ENCODE results near the gene OCA2.

OCA2 gene

DNA sequence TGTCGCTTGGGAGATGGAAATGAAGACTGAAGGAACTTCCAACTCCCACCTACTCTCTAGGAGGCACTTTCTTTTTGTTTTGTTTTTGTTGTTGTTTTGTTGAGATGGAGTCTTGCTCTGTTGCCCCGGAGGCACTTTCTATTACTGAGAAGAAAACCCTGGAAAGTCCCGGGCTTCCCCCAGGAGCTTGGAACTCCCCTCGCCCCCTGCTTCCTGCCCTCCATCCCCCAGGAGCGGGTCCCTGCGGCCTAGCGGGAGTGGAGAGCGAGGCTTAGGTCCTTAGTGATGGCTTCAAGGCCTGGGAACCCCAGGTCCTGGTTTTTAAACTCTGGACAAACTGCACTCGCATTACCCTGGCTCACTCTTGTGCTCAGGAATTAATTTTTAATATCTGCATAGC is 195.7 kb downstream of the OCA2 start:
- TF ChIP-seq TAF1 (IDR thresholded peaks at IDR 0.05; ENCODE audit: low read depth) (no peak), RAD21 (IDR thresholded peaks at IDR 0.05; ENCODE audit: low read depth) (no peak), CEBPB (IDR thresholded peaks at IDR 0.05) (no peak), EGR1 (IDR thresholded peaks at IDR 0.05) (no peak), USF1 (IDR thresholded peaks at IDR 0.05) (no peak)
- TF ChIP-seq, protein P1, sequence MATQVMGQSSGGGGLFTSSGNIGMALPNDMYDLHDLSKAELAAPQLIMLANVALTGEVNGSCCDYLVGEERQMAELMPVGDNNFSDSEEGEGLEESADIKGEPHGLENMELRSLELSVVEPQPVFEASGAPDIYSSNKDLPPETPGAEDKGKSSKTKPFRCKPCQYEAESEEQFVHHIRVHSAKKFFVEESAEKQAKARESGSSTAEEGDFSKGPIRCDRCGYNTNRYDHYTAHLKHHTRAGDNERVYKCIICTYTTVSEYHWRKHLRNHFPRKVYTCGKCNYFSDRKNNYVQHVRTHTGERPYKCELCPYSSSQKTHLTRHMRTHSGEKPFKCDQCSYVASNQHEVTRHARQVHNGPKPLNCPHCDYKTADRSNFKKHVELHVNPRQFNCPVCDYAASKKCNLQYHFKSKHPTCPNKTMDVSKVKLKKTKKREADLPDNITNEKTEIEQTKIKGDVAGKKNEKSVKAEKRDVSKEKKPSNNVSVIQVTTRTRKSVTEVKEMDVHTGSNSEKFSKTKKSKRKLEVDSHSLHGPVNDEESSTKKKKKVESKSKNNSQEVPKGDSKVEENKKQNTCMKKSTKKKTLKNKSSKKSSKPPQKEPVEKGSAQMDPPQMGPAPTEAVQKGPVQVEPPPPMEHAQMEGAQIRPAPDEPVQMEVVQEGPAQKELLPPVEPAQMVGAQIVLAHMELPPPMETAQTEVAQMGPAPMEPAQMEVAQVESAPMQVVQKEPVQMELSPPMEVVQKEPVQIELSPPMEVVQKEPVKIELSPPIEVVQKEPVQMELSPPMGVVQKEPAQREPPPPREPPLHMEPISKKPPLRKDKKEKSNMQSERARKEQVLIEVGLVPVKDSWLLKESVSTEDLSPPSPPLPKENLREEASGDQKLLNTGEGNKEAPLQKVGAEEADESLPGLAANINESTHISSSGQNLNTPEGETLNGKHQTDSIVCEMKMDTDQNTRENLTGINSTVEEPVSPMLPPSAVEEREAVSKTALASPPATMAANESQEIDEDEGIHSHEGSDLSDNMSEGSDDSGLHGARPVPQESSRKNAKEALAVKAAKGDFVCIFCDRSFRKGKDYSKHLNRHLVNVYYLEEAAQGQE (IDR thresholded peaks at IDR 0.05; ENCODE audit: low read depth), result no peak

- TF ChIP-seq USF1 (IDR thresholded peaks at IDR 0.05), result no peak
- TF ChIP-seq, protein P1 (IDR thresholded peaks at IDR 0.05; ENCODE audit: low read depth), result no peak
Measured at GRCh38 chr15:27902680-27903385, 196.3 kb downstream of the OCA2 start.

DNA sequence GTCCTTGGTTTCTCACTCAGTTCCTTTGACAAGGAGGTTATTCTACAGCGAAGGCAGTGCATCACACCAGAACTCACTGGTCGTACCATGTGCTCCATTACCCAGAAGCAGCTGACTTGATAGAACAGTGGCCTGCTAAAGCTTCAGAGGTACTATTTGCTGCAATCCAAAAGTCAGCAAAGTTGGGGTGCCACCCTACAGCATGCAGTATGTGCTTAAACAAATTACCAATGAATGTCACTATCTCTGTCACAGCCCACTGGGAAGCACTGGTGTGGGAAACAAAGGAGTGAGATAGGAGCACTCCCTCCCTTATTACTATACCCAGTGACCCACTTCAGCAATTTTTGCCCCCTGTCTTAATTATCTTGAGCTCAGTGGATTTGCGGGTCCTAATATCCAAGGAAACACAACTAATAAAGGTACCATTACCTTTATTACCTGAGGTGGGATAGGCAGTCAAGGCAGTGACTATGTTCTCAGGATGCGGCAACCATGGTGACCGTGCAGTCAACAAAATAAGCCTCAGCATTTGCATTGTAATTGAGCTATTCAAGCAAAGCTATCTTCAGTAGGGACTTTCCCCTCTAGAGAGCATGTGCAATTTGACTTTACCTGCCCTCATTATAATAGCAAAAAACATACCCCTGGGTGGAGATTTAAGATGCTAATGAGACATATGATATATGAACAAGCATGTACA is 199.4 kb downstream of the OCA2 start:
- TF ChIP-seq EGR1 (IDR thresholded peaks at IDR 0.05) (no peak), FOXM1 (IDR thresholded peaks at IDR 0.05; ENCODE audit: borderline replicate concordance, low read depth) (no peak), CEBPB (IDR thresholded peaks at IDR 0.05) (no peak)
- TF ChIP-seq, protein P1 (IDR thresholded peaks at IDR 0.05; ENCODE audit: low read depth), result no peak

GRCh38 chr15:27897481-27897880 is 201.6 kb downstream of the OCA2 start:
- TF ChIP-seq TAF1 (IDR thresholded peaks at IDR 0.05; ENCODE audit: low read depth) (no peak), CEBPB (IDR thresholded peaks at IDR 0.05) (no peak), RAD21 (IDR thresholded peaks at IDR 0.05; ENCODE audit: low read depth) (no peak)
- TF ChIP-seq, protein P2, sequence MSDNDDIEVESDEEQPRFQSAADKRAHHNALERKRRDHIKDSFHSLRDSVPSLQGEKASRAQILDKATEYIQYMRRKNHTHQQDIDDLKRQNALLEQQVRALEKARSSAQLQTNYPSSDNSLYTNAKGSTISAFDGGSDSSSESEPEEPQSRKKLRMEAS (IDR thresholded peaks at IDR 0.05), result no peak

GRCh38 chr15:27894645-27895044 is 204.5 kb downstream of the OCA2 start:
- TF ChIP-seq TAF1 (IDR thresholded peaks at IDR 0.05; ENCODE audit: low read depth) (no peak), ZBTB7A (IDR thresholded peaks at IDR 0.05; ENCODE audit: low read depth) (no peak), USF1 (IDR thresholded peaks at IDR 0.05) (no peak), RAD21 (IDR thresholded peaks at IDR 0.05; ENCODE audit: low read depth) (no peak), YY1 (IDR thresholded peaks at IDR 0.05; ENCODE audit: low read depth) (no peak), NFIC (IDR thresholded peaks at IDR 0.05) (no peak), TEAD4 (IDR thresholded peaks at IDR 0.05) (no peak), EP300 (IDR thresholded peaks at IDR 0.05; ENCODE audit: borderline replicate concordance) (no peak), CREB1 (IDR thresholded peaks at IDR 0.05; ENCODE audit: low read depth) (no peak), TCF12 (IDR thresholded peaks at IDR 0.05; ENCODE audit: low read depth) (no peak), FOXM1 (IDR thresholded peaks at IDR 0.05; ENCODE audit: borderline replicate concordance, low read depth) (no peak), CEBPB (IDR thresholded peaks at IDR 0.05) (no peak), EGR1 (IDR thresholded peaks at IDR 0.05) (no peak)
- TF ChIP-seq, protein P1 (IDR thresholded peaks at IDR 0.05; ENCODE audit: low read depth), result no peak
- TF ChIP-seq, protein P2 (IDR thresholded peaks at IDR 0.05), result no peak
